Left renal pelvis (tissue), 4 donors: ENCODE measurements around the gene TTBK1. TPM values are rescaled to one million over a fixed set of nuclear protein-coding genes. Genes with fewer than 3 reads are reported as not detected.
A peak's percentile ranks its signal among the peaks of the same experiment; 100 is the strongest.

Experiments used
- DNase-seq, 4 donors: peaks; one replicate each; pipeline ENCODE4 v3.0.0-alpha.2; 2013; ENCODE audit warnings: low read depth in 4 of 4, low spot score in 3 of 4
- polyA plus RNA-seq, 4 donors: library from polyadenylated mRNA; unstranded; fragments of 120-200 nt; gene quantifications; one replicate each; pipeline ENCODE4 v1.2.1, GENCODE V29; 2013; ENCODE audit not compliant: insufficient read length in 4 of 4

The TTBK1 gene
- polyA plus RNA-seq, result under 1 TPM; 0.20 to 0.44 (median 0.30) TPM

GRCh38 chr6:43242908-43243663 is at the start of gene TTBK1:
TSS of gene TTBK1 (plus strand) at chr6:43243481. CDS start at chr6:43246661, 3,180 bp downstream.
- DNase-seq, result no peak

GRCh38 chr6:43193929-43194328 is 49.4 kb upstream of the TTBK1 start:
- DNase-seq, result no peak

DNA sequence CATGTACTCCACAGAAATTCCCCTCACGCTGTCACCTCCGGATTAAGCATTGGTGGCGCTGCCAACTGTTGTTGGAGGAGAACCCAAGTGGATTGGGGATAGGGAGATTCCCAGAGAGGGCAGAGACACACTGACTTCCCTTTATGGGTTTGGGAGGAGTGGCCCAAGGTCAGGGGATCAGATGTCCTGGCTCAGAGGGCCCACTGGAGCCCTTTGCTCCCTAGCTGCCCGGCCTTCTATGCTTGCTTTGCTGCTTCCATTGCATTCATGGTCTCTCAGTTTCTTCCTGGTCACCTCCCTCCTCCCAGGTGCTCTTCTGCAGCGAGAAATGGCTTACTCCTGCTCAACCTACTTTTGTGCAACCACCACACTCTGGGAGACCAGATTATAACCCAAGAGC is 46.9 kb upstream of the TTBK1 start:
- no peak for DNase-seq

DNA sequence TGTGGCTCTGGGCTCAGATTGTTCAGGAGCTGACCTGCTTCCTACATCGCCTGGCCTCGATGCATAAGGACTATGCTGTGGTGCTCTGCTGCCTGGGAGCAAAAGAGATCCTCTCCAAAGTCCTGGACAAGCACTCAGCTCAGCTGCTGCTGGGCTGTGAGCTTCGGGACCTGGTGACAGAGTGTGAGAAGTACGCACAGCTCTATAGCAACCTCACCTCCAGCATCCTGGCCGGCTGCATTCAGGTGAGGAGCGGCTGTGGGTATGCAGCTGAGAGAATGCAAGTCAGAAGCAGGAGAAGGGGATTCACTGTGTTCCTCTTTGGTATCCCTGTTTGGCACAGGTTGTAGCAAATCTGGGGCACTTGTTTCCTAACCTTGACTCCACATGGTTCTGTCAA is 43.4 kb upstream of the TTBK1 start:
- no peak for DNase-seq

DNA sequence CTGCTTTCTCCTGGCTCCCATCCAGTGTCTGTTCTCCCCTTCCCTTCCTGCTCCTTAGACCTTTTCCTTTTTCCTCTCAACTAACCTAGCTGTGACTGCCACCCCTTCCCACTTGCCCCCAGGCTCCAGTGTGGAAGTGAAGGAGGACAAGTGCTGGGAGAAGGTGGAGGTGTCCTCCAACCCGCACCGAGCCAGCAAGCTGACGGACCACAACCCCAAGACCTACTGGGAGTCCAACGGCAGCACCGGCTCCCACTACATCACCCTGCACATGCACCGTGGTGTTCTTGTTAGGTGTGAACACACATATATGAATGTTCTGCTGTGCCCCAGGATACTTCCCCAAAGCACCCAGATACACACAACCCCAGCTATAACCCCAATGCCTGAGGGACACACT is 42.7 kb upstream of the TTBK1 start:
- no peak for DNase-seq

DNA sequence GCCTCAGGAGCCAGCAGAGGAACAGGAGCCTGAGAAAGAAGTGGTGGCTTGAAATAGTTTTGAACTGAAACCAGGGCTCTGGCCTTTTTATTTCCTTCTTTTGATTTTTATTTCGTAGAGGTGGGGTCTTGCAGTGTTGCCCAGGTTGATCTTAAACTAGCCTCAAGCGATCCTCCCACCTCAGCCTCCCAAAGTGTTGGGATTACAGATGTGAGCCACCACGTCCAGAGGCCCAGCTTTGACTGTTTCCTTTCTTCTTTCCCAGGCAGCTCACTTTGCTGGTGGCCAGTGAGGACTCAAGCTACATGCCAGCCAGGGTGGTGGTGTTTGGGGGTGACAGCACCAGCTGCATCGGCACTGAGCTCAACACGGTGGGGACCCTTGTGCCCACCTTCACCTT is 40.8 kb upstream of the TTBK1 start:
- no peak for DNase-seq

- DNase-seq, result no peak
These were observed 40.1 kb upstream of the TTBK1 start for GRCh38 chr6:43203029-43203717.

GRCh38 chr6:43203718-43204095 is 39.6 kb upstream of the TTBK1 start:
- no peak for DNase-seq

- no peak for DNase-seq
These were observed 38.8 kb upstream of the TTBK1 start for GRCh38 chr6:43204271-43205105.

- no peak for DNase-seq
These were observed 37.4 kb upstream of the TTBK1 start for GRCh38 chr6:43205849-43206248.

GRCh38 chr6:43207286-43207685 is 36.0 kb upstream of the TTBK1 start:
- no peak for DNase-seq

GRCh38 chr6:43211955-43212354 is 31.3 kb upstream of the TTBK1 start:
- peak in 2 of 4 donors; percentile 9 to 14 for DNase-seq

DNA sequence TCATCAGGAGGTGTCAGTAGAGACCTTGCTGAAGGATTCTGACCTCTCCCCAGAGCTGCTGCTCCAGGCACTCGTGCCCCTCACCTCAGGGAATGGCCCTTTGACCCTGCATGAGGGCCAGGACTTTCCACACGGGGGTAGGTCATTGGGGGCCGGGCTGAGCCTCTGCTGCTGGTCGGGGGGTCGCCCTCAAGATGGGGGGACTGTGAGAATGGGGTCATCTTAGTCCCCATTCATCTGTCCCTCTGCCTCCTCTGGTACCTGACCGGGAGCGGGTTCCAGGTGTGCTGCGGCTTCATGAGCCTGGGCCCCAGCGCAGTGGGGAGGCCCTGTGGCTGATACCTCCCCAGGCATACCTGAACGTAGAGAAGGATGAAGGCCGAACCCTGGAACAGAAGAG is 29.9 kb upstream of the TTBK1 start:
- DNase-seq, result no peak

- DNase-seq, result no peak
These were observed 28.2 kb upstream of the TTBK1 start for GRCh38 chr6:43215066-43215465.

DNA sequence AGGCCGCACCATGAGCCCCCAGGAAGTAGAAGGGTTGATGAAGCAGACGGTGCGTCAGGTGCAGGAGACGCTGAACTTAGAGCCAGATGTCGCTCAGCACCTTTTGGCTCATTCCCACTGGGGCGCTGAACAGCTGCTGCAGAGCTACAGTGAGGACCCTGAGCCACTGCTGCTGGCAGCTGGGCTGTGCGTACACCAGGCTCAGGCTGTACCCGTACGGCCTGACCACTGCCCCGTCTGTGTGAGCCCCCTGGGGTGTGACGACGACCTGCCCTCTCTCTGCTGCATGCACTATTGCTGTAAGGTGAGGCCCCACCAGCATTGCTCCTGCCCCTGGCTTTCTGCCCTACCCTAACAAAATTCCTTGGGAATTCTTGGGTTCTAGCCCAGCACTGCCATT is 27.1 kb upstream of the TTBK1 start:
- no peak for DNase-seq

GRCh38 chr6:43217351-43217750 is 25.9 kb upstream of the TTBK1 start:
- DNase-seq, result no peak

DNA sequence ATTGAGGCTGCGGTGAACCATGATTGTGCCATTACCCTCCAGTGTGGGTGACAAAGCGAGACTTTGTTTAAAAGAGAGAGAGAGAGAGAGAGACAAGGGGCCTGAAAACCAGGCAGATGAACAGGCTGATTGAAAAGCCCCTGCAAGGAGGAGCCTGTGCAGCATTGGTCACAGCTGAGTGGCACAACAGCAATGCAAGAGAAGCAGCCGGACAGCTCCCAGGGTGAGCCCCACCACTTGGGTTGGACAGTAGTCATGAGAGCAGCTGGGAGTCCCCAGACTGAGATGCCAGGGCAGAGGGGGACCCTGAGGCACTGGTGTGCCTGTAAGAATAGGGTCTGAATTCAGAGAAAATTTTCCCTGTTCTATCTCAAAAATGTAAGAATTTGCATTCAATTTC is 24.2 kb upstream of the TTBK1 start:
- no peak for DNase-seq

DNA sequence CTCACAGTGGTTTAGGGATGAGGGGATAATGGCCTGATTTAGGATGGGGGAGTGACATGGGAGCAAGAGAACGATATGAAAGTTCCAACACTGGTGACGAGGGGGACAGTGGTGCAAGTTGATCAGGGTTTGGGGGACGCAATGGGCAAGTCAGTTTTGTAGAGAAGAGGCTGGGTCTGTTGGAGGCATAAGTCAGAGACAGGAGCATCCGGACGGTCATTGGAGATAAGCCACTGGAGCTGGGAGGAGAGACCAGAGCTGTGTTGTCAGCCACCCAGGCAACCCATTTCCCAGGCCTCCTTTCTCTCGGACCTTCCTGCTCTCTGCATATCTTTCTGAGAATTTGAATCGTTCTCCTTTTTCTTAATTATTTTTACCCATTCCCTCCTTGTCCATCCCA is 23.5 kb upstream of the TTBK1 start:
- no peak for DNase-seq

GRCh38 chr6:43220439-43220951 is 22.8 kb upstream of the TTBK1 start:
- DNase-seq, result no peak

DNA sequence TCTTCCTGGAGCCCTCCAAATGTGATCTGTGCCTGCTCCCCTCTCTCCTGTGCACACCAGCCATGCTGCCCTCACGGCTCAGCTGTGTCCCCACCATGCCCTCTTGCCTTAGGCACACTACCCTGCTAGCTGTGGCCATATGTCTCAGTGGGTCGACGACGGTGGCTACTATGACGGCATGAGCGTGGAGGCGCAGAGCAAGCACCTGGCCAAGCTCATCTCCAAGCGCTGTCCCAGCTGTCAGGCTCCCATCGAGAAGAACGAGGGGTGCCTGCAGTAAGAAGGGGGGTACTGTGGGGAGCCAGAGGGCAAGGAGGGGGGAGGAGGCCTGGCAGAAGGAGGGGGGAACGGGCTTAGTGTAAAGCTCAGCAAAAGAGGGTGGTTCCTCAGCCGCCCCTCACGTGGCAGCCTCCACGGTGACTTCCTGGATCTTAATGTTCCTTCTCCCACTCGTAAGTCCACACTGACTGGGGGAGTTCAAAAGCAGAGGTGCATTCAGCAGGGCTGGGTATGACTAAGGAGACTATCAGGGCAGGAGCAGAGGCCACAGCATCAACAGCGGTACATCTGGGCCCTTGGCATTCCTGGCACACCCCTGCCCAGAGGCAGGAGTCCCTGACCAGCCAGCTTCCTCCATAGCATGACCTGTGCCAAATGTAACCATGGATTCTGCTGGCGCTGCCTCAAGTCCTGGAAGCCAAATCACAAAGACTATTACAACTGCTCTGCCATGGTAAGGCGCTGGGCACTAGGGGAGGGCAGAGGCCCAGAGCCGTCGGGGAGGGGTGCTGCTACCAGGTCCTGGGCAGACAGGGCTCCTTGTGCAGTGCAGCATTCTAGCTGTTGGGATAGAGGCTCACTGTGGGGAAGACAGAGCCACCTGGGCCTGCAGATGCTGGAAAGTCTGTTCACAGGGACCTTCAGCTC is 22.0 kb upstream of the TTBK1 start:
- DNase-seq, result no peak
